Mucosa of rectum (tissue), 2 donors: ENCODE results near the gene FURIN.

ENCODE experiments used
- H3K27ac ChIP-seq, 2 donors: one replicate each; pipeline ENCODE4 v1.7.0; 2013; ENCODE audit warnings: inconsistent platforms in 2 of 2, low read depth in 2 of 2, low read length in 2 of 2
- H3K27me3 ChIP-seq, 2 donors: one replicate each; pipeline ENCODE4 v1.7.0; 2013; ENCODE audit warnings: low read length in 2 of 2; ENCODE audit not compliant: control insufficient read depth in 2 of 2, insufficient read depth in 2 of 2
- H3K36me3 ChIP-seq, 2 donors: one replicate each; pipeline ENCODE4 v1.7.0; 2013; ENCODE audit warnings: low read length in 2 of 2; ENCODE audit not compliant: control insufficient read depth in 2 of 2, insufficient read depth in 2 of 2
- H3K4me1 ChIP-seq, 2 donors: one replicate each; pipeline ENCODE4 v1.7.0; 2013; ENCODE audit warnings: low read length in 2 of 2, mild to moderate bottlenecking in 1 of 2; ENCODE audit not compliant: control insufficient read depth in 2 of 2, insufficient read depth in 2 of 2
- H3K4me3 ChIP-seq, 2 donors: one replicate each; pipeline ENCODE4 v1.7.0; 2013; ENCODE audit warnings: low read length in 2 of 2
- H3K9ac ChIP-seq, 2 donors: one replicate each; pipeline ENCODE4 v1.7.0; 2013; ENCODE audit warnings: low read length in 2 of 2, low read depth in 1 of 2, mild to moderate bottlenecking in 1 of 2
- H3K9me3 ChIP-seq, 2 donors: one replicate each; pipeline ENCODE4 v1.7.0; 2013; ENCODE audit warnings: low read length in 2 of 2; ENCODE audit not compliant: control insufficient read depth in 2 of 2
- donor health status: healthy.
- donor health status: Normal muscosa, but diverticular disease.

FURIN gene

GRCh38 chr15:90881978-90882721 is 13.8 kb downstream of the FURIN start:
- H3K9ac ChIP-seq: no peak overlapping the region
- no peak overlapping the region for H3K27ac ChIP-seq
- no peaks in the 10 kb centered on the region for H3K9me3 ChIP-seq
- peaks cover 17 to 21% of the 10 kb centered on the region in 2 donors for H3K4me1 ChIP-seq
- H3K4me3 ChIP-seq: no peak overlapping the region
- H3K27me3 ChIP-seq: no peaks in the 10 kb centered on the region
- H3K36me3 ChIP-seq: peaks cover 21 to 40% of the 10 kb centered on the region in 2 donors

- no peak overlapping the region for H3K4me3 ChIP-seq
- H3K9ac ChIP-seq: peak overlapping the region in 1 of 2 donors; percentile 80
- peaks cover 17 to 21% of the 10 kb centered on the region in 2 donors for H3K4me1 ChIP-seq
- peaks cover 14 to 34% of the 10 kb centered on the region in 2 donors for H3K36me3 ChIP-seq
- H3K9me3 ChIP-seq: no peaks in the 10 kb centered on the region
- no peaks in the 10 kb centered on the region for H3K27me3 ChIP-seq
- H3K27ac ChIP-seq: peak overlapping the region; percentile 81 to 88
Observed at GRCh38 chr15:90882781-90883525, 14.6 kb downstream of the FURIN start.

GRCh38 chr15:90883526-90883975 is 15.2 kb downstream of the FURIN start:
- H3K4me3 ChIP-seq: peak overlapping the region; percentile 66 to 71

GRCh38 chr15:90883976-90884718 is 15.8 kb downstream of the FURIN start, which contains the start of gene FES:
TSS of gene FES (plus strand) at chr15:90884504. CDS start at chr15:90885046, 542 bp downstream.
- H3K9me3 ChIP-seq: no peaks in the 10 kb centered on the region
- peak within 1 kb of the TSS; percentile 63 to 80 for H3K9ac ChIP-seq
- peaks cover 12 to 24% of the 10 kb centered on the region in 2 donors for H3K36me3 ChIP-seq
- H3K27ac ChIP-seq: peak within 1 kb of the TSS; percentile 81 to 88
- H3K27me3 ChIP-seq: no peaks in the 10 kb centered on the region
- H3K4me1 ChIP-seq: peaks cover 17 to 21% of the 10 kb centered on the region in 2 donors
- H3K4me3 ChIP-seq: peak within 1 kb of the TSS; percentile 66 to 71

More at GRCh38 chr15:90883526-90883975, 15.2 kb downstream of the FURIN start:
- Histone ChIP-seq H3K9ac (peak overlapping the region; percentile 20 to 80), H3K27ac (peak overlapping the region; percentile 81 to 88), H3K4me1 (peaks cover 17 to 21% of the 10 kb centered on the region in 2 donors), H3K36me3 (peaks cover 12 to 28% of the 10 kb centered on the region in 2 donors), H3K9me3 (no peaks in the 10 kb centered on the region), H3K27me3 (no peaks in the 10 kb centered on the region)

GRCh38 chr15:90884719-90885431 is 16.5 kb downstream of the FURIN start:
- H3K36me3 ChIP-seq: peaks cover 15 to 22% of the 10 kb centered on the region in 2 donors
- peaks cover 17 to 21% of the 10 kb centered on the region in 2 donors for H3K4me1 ChIP-seq
- peak overlapping the region; percentile 63 to 80 for H3K9ac ChIP-seq
- H3K27me3 ChIP-seq: no peaks in the 10 kb centered on the region
- peak overlapping the region; percentile 81 to 88 for H3K27ac ChIP-seq
- H3K9me3 ChIP-seq: no peaks in the 10 kb centered on the region
- peak overlapping the region; percentile 66 to 71 for H3K4me3 ChIP-seq

- H3K36me3 ChIP-seq: peaks cover 8 to 17% of the 10 kb centered on the region in 2 donors
- H3K27ac ChIP-seq: peak overlapping the region; percentile 81 to 88
- no peaks in the 10 kb centered on the region for H3K27me3 ChIP-seq
- H3K9ac ChIP-seq: peak overlapping the region; percentile 6 to 52
- peak overlapping the region; percentile 66 to 71 for H3K4me3 ChIP-seq
- H3K9me3 ChIP-seq: no peaks in the 10 kb centered on the region
- peaks cover 17 to 21% of the 10 kb centered on the region in 2 donors for H3K4me1 ChIP-seq
Observed at GRCh38 chr15:90885432-90886290, 17.3 kb downstream of the FURIN start.

GRCh38 chr15:90886291-90886614 is 17.9 kb downstream of the FURIN start:
- H3K9ac ChIP-seq: no peak overlapping the region
- no peaks in the 10 kb centered on the region for H3K9me3 ChIP-seq
- H3K4me3 ChIP-seq: peak overlapping the region in 1 of 2 donors; percentile 13
- peaks cover 9 to 16% of the 10 kb centered on the region in 2 donors for H3K36me3 ChIP-seq
- H3K27me3 ChIP-seq: no peaks in the 10 kb centered on the region
- H3K27ac ChIP-seq: no peak overlapping the region
- H3K4me1 ChIP-seq: peaks cover 17 to 21% of the 10 kb centered on the region in 2 donors

GRCh38 chr15:90887037-90887481 is 18.7 kb downstream of the FURIN start:
- Histone ChIP-seq H3K9ac (no peak overlapping the region), H3K4me3 (no peak overlapping the region), H3K9me3 (no peaks in the 10 kb centered on the region), H3K27me3 (no peaks in the 10 kb centered on the region), H3K4me1 (peaks cover 17 to 21% of the 10 kb centered on the region in 2 donors), H3K27ac (no peak overlapping the region), H3K36me3 (peaks cover 15 to 21% of the 10 kb centered on the region in 2 donors)
